ENCODE results near the gene RBMXL3.

The RBMXL3 gene

GRCh38 chrX:115174548-115174947 lies 14.7 kb upstream of the RBMXL3 start:
- no peak overlapping the region for H3K4me2 ChIP-seq (ENCODE audit: low read length)
- H3K36me3 ChIP-seq (replicated peaks; ENCODE audit: low read depth, low read length), result no peaks in the 10 kb centered on the region
- no peaks in the 10 kb centered on the region for H3K79me2 ChIP-seq (ENCODE audit: low read length)
- H4K20me1 ChIP-seq (ENCODE audit: insufficient read depth, low read length), result no peaks in the 10 kb centered on the region
- H3K27me3 ChIP-seq (ENCODE audit: low read depth, low read length), result no peaks in the 10 kb centered on the region
- H3K9ac ChIP-seq (ENCODE audit: low read length), result no peak overlapping the region
- no peak overlapping the region for H3K4me3 ChIP-seq (ENCODE audit: low read length)
- H2AFZ ChIP-seq (ENCODE audit: low read depth, low read length), result no peak overlapping the region
- no peaks in the 10 kb centered on the region for H3K4me1 ChIP-seq (ENCODE audit: low read length)
- H3K27ac ChIP-seq (ENCODE audit: low read length), result no peak overlapping the region
- no peaks in the 10 kb centered on the region for H3K9me3 ChIP-seq (ENCODE audit: insufficient read depth, low read length)
- no peak for TF ChIP-seq EZH2phosphoT487 (IDR thresholded peaks at IDR 0.05; ENCODE audit: low read depth)
- no peak for TF ChIP-seq CTCF (IDR thresholded peaks at IDR 0.05; ENCODE audit: low read depth, low read length)

GRCh38 chrX:115177932-115178331 lies 11.3 kb upstream of the RBMXL3 start:
- H4K20me1 ChIP-seq (ENCODE audit: insufficient read depth, low read length), result no peaks in the 10 kb centered on the region
- H3K4me1 ChIP-seq (ENCODE audit: low read length), result no peaks in the 10 kb centered on the region
- no peaks in the 10 kb centered on the region for H3K27me3 ChIP-seq (ENCODE audit: low read depth, low read length)
- H2AFZ ChIP-seq (ENCODE audit: low read depth, low read length), result no peak overlapping the region
- no peak overlapping the region for H3K4me3 ChIP-seq (ENCODE audit: low read length)
- H3K36me3 ChIP-seq (replicated peaks; ENCODE audit: low read depth, low read length), result no peaks in the 10 kb centered on the region
- H3K9me3 ChIP-seq (ENCODE audit: insufficient read depth, low read length), result no peaks in the 10 kb centered on the region
- H3K4me2 ChIP-seq (ENCODE audit: low read length), result no peak overlapping the region
- no peak overlapping the region for H3K27ac ChIP-seq (ENCODE audit: low read length)
- TF ChIP-seq EZH2phosphoT487 (IDR thresholded peaks at IDR 0.05; ENCODE audit: low read depth) (no peak), CTCF (IDR thresholded peaks at IDR 0.05; ENCODE audit: low read depth, low read length) (no peak)
- no peaks in the 10 kb centered on the region for H3K79me2 ChIP-seq (ENCODE audit: low read length)
- no peak overlapping the region for H3K9ac ChIP-seq (ENCODE audit: low read length)

- H3K27me3 ChIP-seq (ENCODE audit: low read depth, low read length), result no peaks in the 10 kb centered on the region
- no peaks in the 10 kb centered on the region for H3K79me2 ChIP-seq (ENCODE audit: low read length)
- no peak overlapping the region for H3K9ac ChIP-seq (ENCODE audit: low read length)
- H2AFZ ChIP-seq (ENCODE audit: low read depth, low read length), result no peak overlapping the region
- H3K4me3 ChIP-seq (ENCODE audit: low read length), result no peak overlapping the region
- H3K36me3 ChIP-seq (replicated peaks; ENCODE audit: low read depth, low read length), result no peaks in the 10 kb centered on the region
- H3K4me2 ChIP-seq (ENCODE audit: low read length), result no peak overlapping the region
- H4K20me1 ChIP-seq (ENCODE audit: insufficient read depth, low read length), result no peaks in the 10 kb centered on the region
- H3K9me3 ChIP-seq (ENCODE audit: insufficient read depth, low read length), result no peaks in the 10 kb centered on the region
- no peak for TF ChIP-seq EZH2phosphoT487 (IDR thresholded peaks at IDR 0.05; ENCODE audit: low read depth)
- no peaks in the 10 kb centered on the region for H3K4me1 ChIP-seq (ENCODE audit: low read length)
- no peak overlapping the region for H3K27ac ChIP-seq (ENCODE audit: low read length)
Observed at GRCh38 chrX:115178473-115178872, 10.7 kb upstream of the RBMXL3 start.

GRCh38 chrX:115183980-115184379 lies 5.2 kb upstream of the RBMXL3 start:
- no peaks in the 10 kb centered on the region for H3K9me3 ChIP-seq (ENCODE audit: insufficient read depth, low read length)
- H3K9ac ChIP-seq (ENCODE audit: low read length), result no peak overlapping the region
- H3K27me3 ChIP-seq (ENCODE audit: low read depth, low read length), result no peaks in the 10 kb centered on the region
- no peak overlapping the region for H3K4me3 ChIP-seq (ENCODE audit: low read length)
- no peaks in the 10 kb centered on the region for H3K36me3 ChIP-seq (replicated peaks; ENCODE audit: low read depth, low read length)
- no peaks in the 10 kb centered on the region for H4K20me1 ChIP-seq (ENCODE audit: insufficient read depth, low read length)
- no peaks in the 10 kb centered on the region for H3K4me1 ChIP-seq (ENCODE audit: low read length)
- no peak overlapping the region for H3K27ac ChIP-seq (ENCODE audit: low read length)
- no peak overlapping the region for H3K4me2 ChIP-seq (ENCODE audit: low read length)
- no peak for TF ChIP-seq EZH2phosphoT487 (IDR thresholded peaks at IDR 0.05; ENCODE audit: low read depth)
- TF ChIP-seq CTCF (IDR thresholded peaks at IDR 0.05; ENCODE audit: low read depth, low read length), result no peak
- H2AFZ ChIP-seq (ENCODE audit: low read depth, low read length), result no peak overlapping the region
- H3K79me2 ChIP-seq (ENCODE audit: low read length), result no peaks in the 10 kb centered on the region

Measured in OCI-LY3 (cell line).